PC-3 (cell line): Measurements from ENCODE around the gene SMIM12. TPM values are rescaled to one million over a fixed set of nuclear protein-coding genes. Genes with fewer than 3 reads are reported as not detected.

ENCODE experiments used
- ATAC-seq: fragments of 200-7000 bp; cut with Tn5 transposase; 2 replicates; pipeline ENCODE4 v1.9.1; 2020; ENCODE audit warnings: mild to moderate bottlenecking, moderate library complexity
- BruUV-seq: library from RNA; stranded (reverse); fragments of 400-500 nt; replicated peaks from 2 replicates; lab custom pipeline; 2021; lab: Mats Ljungman, UMichigan
- CTCF ChIA-PET: fragments of 300-600 bp; sonication (Branson Sonifier 250); formaldehyde crosslinking; loops from one replicate; lab custom pipeline; 2022; ENCODE audit warnings: antibody characterized with exemption; lab: Charles Lee
- POLR2A ChIA-PET: fragments of 300-600 bp; sonication (Branson Sonifier 250); formaldehyde crosslinking; loops from one replicate; lab custom pipeline; 2022; ENCODE audit warnings: antibody characterized with exemption; ENCODE audit not compliant: unreplicated experiment; lab: Charles Lee
- DNase-seq: peaks from one replicate; pipeline ENCODE4 v3.0.0-alpha.2; 2015
- H2AFZ ChIP-seq: fragments of 300-600 bp; sonication (generic); 2 replicates; pipeline ENCODE4 v1.6.0; 2016; ENCODE audit warnings: antibody characterized with exemption, low read length
- H3F3A ChIP-seq: fragments of 300-600 bp; sonication (generic); one replicate; pipeline ENCODE4 v1.6.0; 2017; ENCODE audit warnings: antibody characterized with exemption, low read length, control low read depth, mild to moderate bottlenecking; ENCODE audit not compliant: unreplicated experiment
- H3K27ac ChIP-seq: fragments of 300-600 bp; sonication (generic); 2 replicates; pipeline ENCODE4 v1.5.1; 2016; ENCODE audit warnings: mild to moderate bottlenecking, low read length
- H3K27me3 ChIP-seq: fragments of 300-600 bp; sonication (generic); 2 replicates; pipeline ENCODE4 v1.6.1; 2016; ENCODE audit warnings: low read length, mixed read lengths
- H3K36me3 ChIP-seq: fragments of 300-600 bp; sonication (generic); 2 replicates; pipeline ENCODE4 v1.6.1; 2016; ENCODE audit warnings: low read depth, mixed run types, low read length, mixed read lengths
- H3K4me1 ChIP-seq: fragments of 300-600 bp; sonication (generic); 2 replicates; pipeline ENCODE4 v1.5.1; 2016; ENCODE audit warnings: low read length; ENCODE audit not compliant: insufficient read depth
- H3K4me2 ChIP-seq: fragments of 300-600 bp; sonication (generic); 2 replicates; pipeline ENCODE4 v1.6.0; 2016; ENCODE audit warnings: low read length
- H3K4me3 ChIP-seq: fragments of 300-600 bp; sonication (generic); 2 replicates; pipeline ENCODE4 v1.5.1; 2016; ENCODE audit warnings: mild to moderate bottlenecking, low read length, mixed read lengths
- H3K79me2 ChIP-seq: fragments of 300-600 bp; sonication (generic); 2 replicates; pipeline ENCODE4 v1.6.1; 2017; ENCODE audit warnings: low read length, mixed read lengths
- H3K9ac ChIP-seq: fragments of 300-600 bp; sonication (generic); 2 replicates; pipeline ENCODE4 v1.6.0; 2016; ENCODE audit warnings: mild to moderate bottlenecking, low read length
- H3K9me2 ChIP-seq: fragments of 300-600 bp; sonication (generic); replicated peaks from 2 replicates; pipeline ENCODE4 v1.6.1; 2016; ENCODE audit warnings: mixed run types, low read length, mixed read lengths
- H3K9me3 ChIP-seq: fragments of 300-600 bp; sonication (generic); 2 replicates; pipeline ENCODE4 v1.6.1; 2016; ENCODE audit warnings: low read length, mixed read lengths
- H4K20me1 ChIP-seq: fragments of 300-600 bp; sonication (generic); 2 replicates; pipeline ENCODE4 v1.6.1; 2016; ENCODE audit warnings: low read length, mixed read lengths
- EZH2 ChIP-seq: fragments of 300-600 bp; sonication (generic); IDR thresholded peaks from one replicate; pipeline ENCODE4 v1.6.1; 2017; ENCODE audit warnings: antibody characterized with exemption, mild to moderate bottlenecking, low read length; ENCODE audit not compliant: unreplicated experiment
- EZH2phosphoT487 ChIP-seq: fragments of 300-600 bp; sonication (generic); IDR thresholded peaks from 2 replicates; pipeline ENCODE4 v1.6.1; 2018; ENCODE audit warnings: mild to moderate bottlenecking, antibody characterized with exemption, low read length, borderline replicate concordance
- intact Hi-C: fragments of 100-400 bp; cut with micrococcal nuclease; formaldehyde crosslinking; loops from 2 replicates; pipeline ENCODE4 v1.9.0; 2023
- total RNA-seq: library from RNA; depleted of rRNA; stranded (reverse); fragments of >200 nt; gene quantifications from 2 replicates; pipeline ENCODE4 v1.2.3, GENCODE V29; 2014
- TF ChIP-seq, protein P1 (sequence below): fragments of 300-600 bp; sonication (generic); conservative IDR thresholded peaks from 2 replicates; pipeline ENCODE4 v1.5.1; 2017; ENCODE audit warnings: antibody characterized with exemption, low read depth, mild to moderate bottlenecking, low read length

Gene SMIM12
- total RNA-seq, 1 experiment from 2014 or later, result 47.2 TPM

DNA sequence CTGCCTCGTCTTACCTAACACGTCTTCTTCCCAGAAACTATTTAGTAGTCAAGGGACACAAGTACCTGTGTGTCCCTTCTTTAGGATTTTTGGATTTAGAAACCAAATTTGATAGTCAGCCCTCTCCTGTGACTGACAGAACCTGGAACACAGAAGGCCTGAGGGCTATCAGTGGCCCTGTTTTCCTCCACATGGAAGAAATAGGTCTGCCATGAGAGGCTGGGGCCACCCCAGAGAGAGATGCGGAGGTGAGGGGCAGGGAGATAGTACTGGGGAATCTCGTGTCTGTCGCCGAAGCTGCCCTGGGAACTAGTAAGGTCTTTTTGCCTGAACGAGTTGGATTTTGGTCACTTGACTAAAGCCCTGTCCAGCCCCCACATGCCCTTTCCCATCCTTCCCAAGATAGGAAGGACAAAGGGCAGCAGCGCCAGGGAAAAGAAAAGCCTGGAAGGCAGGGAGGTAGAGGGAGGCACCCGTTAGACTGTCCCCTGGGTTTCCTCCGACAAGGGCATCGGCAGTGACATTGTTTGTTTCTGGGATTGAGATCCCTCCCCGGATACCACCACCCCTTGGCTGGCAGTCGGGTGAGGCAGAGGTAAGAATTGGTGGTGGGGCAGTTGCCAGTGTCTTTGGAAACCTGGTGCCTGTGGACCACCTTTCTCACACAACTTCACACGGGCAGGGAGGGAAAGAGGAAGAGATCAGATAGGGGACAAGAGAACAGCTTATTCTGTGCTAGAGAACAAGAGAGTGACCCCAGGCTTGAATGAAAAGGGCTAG, 19.8 kb downstream of the SMIM12 start:
- Histone ChIP-seq H3K4me2 (no peak overlapping the region), H3K36me3 (no peaks in the 10 kb centered on the region), H3K79me2 (no peaks in the 10 kb centered on the region), H3K27ac (no peak overlapping the region), H2AFZ (no peak overlapping the region), H3K4me3 (no peak overlapping the region), H3K9me2 (no peaks in the 10 kb centered on the region), H3F3A (no peaks in the 10 kb centered on the region), H4K20me1 (no peaks in the 10 kb centered on the region), H3K9ac (no peak overlapping the region), H3K4me1 (peaks cover 11% of the 10 kb centered on the region; the same call in 1 of the 2 replicates), H3K9me3 (no peaks in the 10 kb centered on the region), H3K27me3 (no peaks in the 10 kb centered on the region)
- no TSS peak for BruUV-seq
- no peak for ATAC-seq
- no peak for DNase-seq
- intact Hi-C loops, result no loop called here
- TF ChIP-seq EZH2phosphoT487 (no peak), EZH2 (no peak)
- TF ChIP-seq, protein P1, sequence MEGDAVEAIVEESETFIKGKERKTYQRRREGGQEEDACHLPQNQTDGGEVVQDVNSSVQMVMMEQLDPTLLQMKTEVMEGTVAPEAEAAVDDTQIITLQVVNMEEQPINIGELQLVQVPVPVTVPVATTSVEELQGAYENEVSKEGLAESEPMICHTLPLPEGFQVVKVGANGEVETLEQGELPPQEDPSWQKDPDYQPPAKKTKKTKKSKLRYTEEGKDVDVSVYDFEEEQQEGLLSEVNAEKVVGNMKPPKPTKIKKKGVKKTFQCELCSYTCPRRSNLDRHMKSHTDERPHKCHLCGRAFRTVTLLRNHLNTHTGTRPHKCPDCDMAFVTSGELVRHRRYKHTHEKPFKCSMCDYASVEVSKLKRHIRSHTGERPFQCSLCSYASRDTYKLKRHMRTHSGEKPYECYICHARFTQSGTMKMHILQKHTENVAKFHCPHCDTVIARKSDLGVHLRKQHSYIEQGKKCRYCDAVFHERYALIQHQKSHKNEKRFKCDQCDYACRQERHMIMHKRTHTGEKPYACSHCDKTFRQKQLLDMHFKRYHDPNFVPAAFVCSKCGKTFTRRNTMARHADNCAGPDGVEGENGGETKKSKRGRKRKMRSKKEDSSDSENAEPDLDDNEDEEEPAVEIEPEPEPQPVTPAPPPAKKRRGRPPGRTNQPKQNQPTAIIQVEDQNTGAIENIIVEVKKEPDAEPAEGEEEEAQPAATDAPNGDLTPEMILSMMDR, result no peak
- CTCF ChIA-PET, result no interaction called here
- POLR2A ChIA-PET, result no interaction called here

DNA sequence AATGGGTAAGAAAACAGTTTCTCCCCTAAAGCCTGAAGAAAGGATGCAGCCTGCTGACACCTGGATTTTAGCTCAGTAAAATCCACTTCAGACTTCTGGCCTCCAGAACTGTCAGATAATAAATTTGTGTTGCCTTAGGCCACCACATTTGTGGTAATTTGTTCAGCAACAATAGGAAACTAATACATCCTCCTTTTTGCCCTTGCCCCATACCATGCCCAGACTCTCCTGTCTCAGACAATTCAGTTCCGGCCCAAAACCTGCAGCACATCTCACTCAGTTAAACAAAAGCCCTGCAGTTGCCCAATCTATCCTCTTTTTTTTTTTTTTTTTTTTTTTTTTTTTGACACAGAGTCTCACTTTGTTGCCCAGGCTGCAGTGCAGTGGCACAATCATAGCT, 25.8 kb downstream of the SMIM12 start:
- Histone ChIP-seq H3F3A (no peaks in the 10 kb centered on the region), H3K9me3 (no peaks in the 10 kb centered on the region), H3K9ac (no peak overlapping the region), H3K4me3 (no peak overlapping the region), H3K27ac (no peak overlapping the region), H3K79me2 (no peaks in the 10 kb centered on the region), H3K27me3 (no peaks in the 10 kb centered on the region), H3K4me2 (no peak overlapping the region), H3K9me2 (no peaks in the 10 kb centered on the region), H3K4me1 (no peaks in the 10 kb centered on the region), H3K36me3 (no peaks in the 10 kb centered on the region), H4K20me1 (no peaks in the 10 kb centered on the region), H2AFZ (no peak overlapping the region)
- no peak for ATAC-seq
- intact Hi-C loops, result no loop called here
- POLR2A ChIA-PET, result no interaction called here
- TF ChIP-seq EZH2phosphoT487 (no peak), EZH2 (no peak)
- TF ChIP-seq, protein P1, result no peak
- CTCF ChIA-PET, result no interaction called here
- no peak for DNase-seq
- no TSS peak for BruUV-seq

DNA sequence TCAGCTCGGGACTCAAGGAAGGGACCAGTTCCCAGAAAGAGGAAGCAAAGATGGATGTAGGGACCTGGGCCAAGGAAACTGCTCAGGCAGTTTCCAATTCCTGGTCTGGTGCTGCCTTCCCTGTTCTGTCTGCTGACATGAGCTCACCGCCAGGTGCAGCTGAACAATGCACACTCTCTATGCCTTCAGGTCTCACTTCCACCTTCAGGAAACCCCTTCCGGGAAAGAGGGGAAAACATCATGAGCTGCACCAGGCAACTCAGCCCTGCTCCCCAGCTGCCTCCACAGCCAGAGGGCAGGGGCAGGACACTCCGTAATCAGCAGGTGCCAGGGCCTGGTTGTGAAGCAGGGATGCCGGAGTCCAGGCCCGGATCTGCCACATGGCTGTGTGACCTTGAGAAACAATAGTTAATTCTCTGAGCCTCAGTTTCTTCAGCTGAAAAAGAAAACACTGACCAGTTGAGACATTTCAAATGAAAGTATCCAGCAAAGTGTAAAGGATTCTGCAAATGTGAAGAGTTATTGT, 27.8 kb downstream of the SMIM12 start:
- BruUV-seq, result no TSS peak
- no peaks in the 10 kb centered on the region for H3K36me3 ChIP-seq
- no peak overlapping the region for H2AFZ ChIP-seq
- H3K27ac ChIP-seq, result no peak overlapping the region
- H3K4me1 ChIP-seq, result no peaks in the 10 kb centered on the region
- H4K20me1 ChIP-seq, result no peaks in the 10 kb centered on the region
- intact Hi-C loops, result no loop called here
- H3K4me3 ChIP-seq, result no peak overlapping the region
- H3K9me2 ChIP-seq, result no peaks in the 10 kb centered on the region
- H3K9ac ChIP-seq, result no peak overlapping the region
- DNase-seq (no peak), ATAC-seq (no peak)
- no peak overlapping the region for H3K4me2 ChIP-seq
- ChIA-PET CTCF (no interaction called here), POLR2A (no interaction called here)
- H3K79me2 ChIP-seq, result no peaks in the 10 kb centered on the region
- no peaks in the 10 kb centered on the region for H3K27me3 ChIP-seq
- no peak for TF ChIP-seq EZH2phosphoT487
- TF ChIP-seq, protein P1, result no peak
- no peak for TF ChIP-seq EZH2
- H3K9me3 ChIP-seq, result no peaks in the 10 kb centered on the region
- H3F3A ChIP-seq, result no peaks in the 10 kb centered on the region
